PFSK-1 (cell line): ENCODE measurements around the gene CLCN4.

Experiments used
- FOXP2 ChIP-seq: optimal IDR thresholded peaks from 2 replicates; pipeline ENCODE3; 2011; ENCODE audit warnings: borderline replicate concordance, control low read depth, inconsistent platforms; ENCODE audit not compliant: insufficient read depth; ENCODE audit errors: extremely low read length, extremely low read depth
- POLR2AphosphoS5 ChIP-seq: IDR thresholded peaks from 2 replicates; pipeline ENCODE4 v1.6.1; 2012; ENCODE audit warnings: low read depth, mild to moderate bottlenecking, control low read depth, low read length, moderate library complexity
- REST ChIP-seq, 2 experiments: IDR thresholded peaks; 2 replicates each; pipeline versions ENCODE4 v1.6.1 to v1.8.0; 2011 to 2012; ENCODE audit warnings: low read depth in 2 of 2, low read length in 2 of 2, control low read depth in 1 of 2, inconsistent platforms in 1 of 2, mild to moderate bottlenecking in 1 of 2, moderate library complexity in 1 of 2; ENCODE audit not compliant: insufficient read depth in 1 of 2
- SIN3A ChIP-seq: IDR thresholded peaks from 2 replicates; pipeline ENCODE4 v1.6.1; 2012; ENCODE audit warnings: mild to moderate bottlenecking, low read length, moderate library complexity, borderline replicate concordance; ENCODE audit not compliant: insufficient read depth
- TAF1 ChIP-seq: IDR thresholded peaks from 2 replicates; pipeline ENCODE4 v1.6.1; 2012; ENCODE audit warnings: low read length, control low read depth, borderline replicate concordance; ENCODE audit not compliant: insufficient read depth

Gene CLCN4

GRCh38 chrX:10176121-10177003 lies 19.6 kb downstream of the CLCN4 start:
- TF ChIP-seq REST (IDR thresholded peaks at IDR 0.05; ENCODE audit: insufficient read depth in 1 of 2, low read depth in 2 of 2, low read length in 2 of 2), result no peak
- no peak for TF ChIP-seq TAF1
- no peak for TF ChIP-seq SIN3A
- no peak for TF ChIP-seq FOXP2
- no peak for TF ChIP-seq POLR2AphosphoS5

- no peak for TF ChIP-seq FOXP2
- no peak for TF ChIP-seq POLR2AphosphoS5
Measured at GRCh38 chrX:10177004-10177396, 20.2 kb downstream of the CLCN4 start.

GRCh38 chrX:10177601-10178000 lies 20.8 kb downstream of the CLCN4 start:
- no peak for TF ChIP-seq FOXP2
- TF ChIP-seq TAF1, result no peak
- TF ChIP-seq POLR2AphosphoS5, result no peak
- no peak for TF ChIP-seq SIN3A
- TF ChIP-seq REST (IDR thresholded peaks at IDR 0.05; ENCODE audit: insufficient read depth in 1 of 2, low read depth in 2 of 2, low read length in 2 of 2), result no peak

- TF ChIP-seq FOXP2, result no peak
- TF ChIP-seq TAF1, result no peak
- no peak for TF ChIP-seq SIN3A
- TF ChIP-seq POLR2AphosphoS5, result no peak
- no peak for TF ChIP-seq REST (IDR thresholded peaks at IDR 0.05; ENCODE audit: insufficient read depth in 1 of 2, low read depth in 2 of 2, low read length in 2 of 2)
Measured at GRCh38 chrX:10178866-10179463, 22.2 kb downstream of the CLCN4 start.

- no peak for TF ChIP-seq FOXP2
- TF ChIP-seq SIN3A, result no peak
- no peak for TF ChIP-seq POLR2AphosphoS5
- no peak for TF ChIP-seq TAF1
- no peak for TF ChIP-seq REST (IDR thresholded peaks at IDR 0.05; ENCODE audit: insufficient read depth in 1 of 2, low read depth in 2 of 2, low read length in 2 of 2)
Measured at GRCh38 chrX:10183760-10184159, 27.0 kb downstream of the CLCN4 start.
